ENCODE data around the gene LIPM. TPM values are rescaled to one million over a fixed set of nuclear protein-coding genes. Genes with fewer than 3 reads are reported as not detected.
"Not testable (repeated sequence)": the region's sequence is repeated elsewhere in the genome, so short reads cannot be mapped to it uniquely, and the experiment has no call there.

LIPM gene
- total RNA-seq, 1 donor from 2014 or later = not detected

DNA sequence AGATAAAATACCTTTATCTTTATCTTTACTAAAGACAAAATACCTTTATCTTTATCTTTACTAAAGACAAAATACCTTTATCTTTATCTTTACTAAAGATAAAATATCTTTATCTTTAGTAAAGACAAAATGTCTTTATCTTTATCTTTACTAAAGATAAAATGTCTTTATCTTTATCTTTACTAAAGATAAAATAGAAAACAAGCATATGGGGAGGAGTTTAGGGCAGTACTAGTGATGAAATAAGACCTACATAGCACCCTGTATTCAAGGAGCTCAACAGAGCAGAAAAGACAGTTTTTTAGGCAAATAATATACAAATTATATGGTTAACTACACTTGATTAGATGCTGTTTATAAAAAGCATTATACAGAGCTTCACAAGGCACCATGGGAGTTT is 29.8 kb downstream of the LIPM start:
- no peak overlapping the region for H3K27ac Mint-ChIP-seq
- no peaks in the 10 kb centered on the region for H3K36me3 Mint-ChIP-seq (ENCODE audit: low read depth)
- intact Hi-C loops (cut with micrococcal nuclease) = no loop called here
- TF ChIP-seq, protein P1, sequence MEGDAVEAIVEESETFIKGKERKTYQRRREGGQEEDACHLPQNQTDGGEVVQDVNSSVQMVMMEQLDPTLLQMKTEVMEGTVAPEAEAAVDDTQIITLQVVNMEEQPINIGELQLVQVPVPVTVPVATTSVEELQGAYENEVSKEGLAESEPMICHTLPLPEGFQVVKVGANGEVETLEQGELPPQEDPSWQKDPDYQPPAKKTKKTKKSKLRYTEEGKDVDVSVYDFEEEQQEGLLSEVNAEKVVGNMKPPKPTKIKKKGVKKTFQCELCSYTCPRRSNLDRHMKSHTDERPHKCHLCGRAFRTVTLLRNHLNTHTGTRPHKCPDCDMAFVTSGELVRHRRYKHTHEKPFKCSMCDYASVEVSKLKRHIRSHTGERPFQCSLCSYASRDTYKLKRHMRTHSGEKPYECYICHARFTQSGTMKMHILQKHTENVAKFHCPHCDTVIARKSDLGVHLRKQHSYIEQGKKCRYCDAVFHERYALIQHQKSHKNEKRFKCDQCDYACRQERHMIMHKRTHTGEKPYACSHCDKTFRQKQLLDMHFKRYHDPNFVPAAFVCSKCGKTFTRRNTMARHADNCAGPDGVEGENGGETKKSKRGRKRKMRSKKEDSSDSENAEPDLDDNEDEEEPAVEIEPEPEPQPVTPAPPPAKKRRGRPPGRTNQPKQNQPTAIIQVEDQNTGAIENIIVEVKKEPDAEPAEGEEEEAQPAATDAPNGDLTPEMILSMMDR (IDR thresholded peaks at IDR 0.05) = no peak
- ATAC-seq (ENCODE audit: low read depth) (no peak), DNase-seq (no peak)
- ChIA-PET POLR2A (no interaction called here), CTCF (interaction anchor here (0.8 to 12.7 kb wide), 2 partner anchors 100 to 197 kb away, joined by 3 to 449 read pairs; no protein-coding TSS in a partner anchor)
- peaks cover 5% of the 10 kb centered on the region for H3K27me3 Mint-ChIP-seq
- H3K4me1 Mint-ChIP-seq = peaks cover 2% of the 10 kb centered on the region
- H3K4me3 Mint-ChIP-seq = no peak overlapping the region
- H3K9me3 Mint-ChIP-seq = no peaks in the 10 kb centered on the region

GRCh38 chr10:88833156-88833555 is 30.6 kb downstream of the LIPM start:
- no peak for ATAC-seq (ENCODE audit: low read depth)
- Mint-ChIP-seq H3K36me3 (ENCODE audit: low read depth) (no peaks in the 10 kb centered on the region), H3K9me3 (no peaks in the 10 kb centered on the region), H3K27ac (no peak overlapping the region), H3K27me3 (peaks cover 5% of the 10 kb centered on the region), H3K4me1 (peaks cover 2% of the 10 kb centered on the region), H3K4me3 (no peak overlapping the region)
- intact Hi-C loops (cut with micrococcal nuclease) = no loop called here
- TF ChIP-seq, protein P1 (IDR thresholded peaks at IDR 0.05) = no peak
- no peak for DNase-seq
- CTCF ChIA-PET = interaction anchor here (12.7 kb wide), 1 partner anchor 99 kb away, joined by 449 read pairs; no protein-coding TSS in a partner anchor
- POLR2A ChIA-PET = no interaction called here

GRCh38 chr10:88833723-88834122 is 31.2 kb downstream of the LIPM start:
- ChIA-PET CTCF (interaction anchor here (1.3 to 12.7 kb wide), 6 partner anchors 11 to 384 kb away, joined by 3 to 449 read pairs (median 10); no protein-coding TSS in a partner anchor), POLR2A (no interaction called here)
- DNase-seq (no peak), ATAC-seq (ENCODE audit: low read depth) (no peak)
- Mint-ChIP-seq H3K4me1 (peaks cover 2% of the 10 kb centered on the region), H3K9me3 (no peaks in the 10 kb centered on the region), H3K27ac (no peak overlapping the region), H3K36me3 (ENCODE audit: low read depth) (no peaks in the 10 kb centered on the region), H3K27me3 (peaks cover 5% of the 10 kb centered on the region), H3K4me3 (no peak overlapping the region)
- TF ChIP-seq, protein P1 (IDR thresholded peaks at IDR 0.05) = no peak
- intact Hi-C loops (cut with micrococcal nuclease) = no loop called here

GRCh38 chr10:88835096-88835909 is 32.8 kb downstream of the LIPM start:
- ATAC-seq (ENCODE audit: low read depth) (peak; percentile 98), DNase-seq (peak; percentile 66)
- peaks cover 5% of the 10 kb centered on the region for H3K27me3 Mint-ChIP-seq
- TF ChIP-seq, protein P1 (IDR thresholded peaks at IDR 0.05) = no peak
- no peaks in the 10 kb centered on the region for H3K36me3 Mint-ChIP-seq (ENCODE audit: low read depth)
- POLR2A ChIA-PET = interaction anchor here (0.6 to 1.8 kb wide), 5 partner anchors 96 to 163 kb away, joined by 3 to 10 read pairs (median 6); no protein-coding TSS in a partner anchor
- no peak overlapping the region for H3K27ac Mint-ChIP-seq
- CTCF ChIA-PET = interaction anchor here (0.6 to 12.7 kb wide), 40 partner anchors 9 to 984 kb away, joined by 3 to 449 read pairs (median 5); partner anchors contain the start of genes ANKRD22, CH25H, FAS and STAMBPL1
- intact Hi-C loops (cut with micrococcal nuclease) = loop anchor here (1.0 kb wide), 7 partner anchors 45 to 382 kb away; partner anchors contain the start of genes FAS and STAMBPL1
- H3K9me3 Mint-ChIP-seq = no peaks in the 10 kb centered on the region
- H3K4me1 Mint-ChIP-seq = peaks cover 2% of the 10 kb centered on the region
- no peak overlapping the region for H3K4me3 Mint-ChIP-seq

DNA sequence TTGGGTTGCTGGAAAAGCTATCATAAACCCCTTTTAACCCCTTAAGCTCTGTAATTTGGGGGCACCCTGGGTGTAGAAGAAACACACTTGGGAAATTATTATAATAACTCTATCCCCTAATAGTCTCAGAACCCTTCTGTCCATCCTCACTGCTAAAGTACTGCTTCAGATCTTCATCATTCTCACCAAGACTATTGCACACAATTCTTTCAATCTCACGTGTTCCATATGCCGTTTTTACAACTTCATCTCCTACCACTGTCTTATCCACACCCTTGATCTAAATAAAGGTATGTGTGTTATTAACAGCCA is 33.3 kb downstream of the LIPM start:
- H3K4me3 Mint-ChIP-seq = no peak overlapping the region
- intact Hi-C loops (cut with micrococcal nuclease) = loop anchor here (1.0 kb wide), 7 partner anchors 44 to 381 kb away; partner anchors contain the start of genes FAS and STAMBPL1
- no peaks in the 10 kb centered on the region for H3K36me3 Mint-ChIP-seq (ENCODE audit: low read depth)
- H3K27me3 Mint-ChIP-seq = peaks cover 3% of the 10 kb centered on the region
- TF ChIP-seq, protein P1 (IDR thresholded peaks at IDR 0.05) = no peak
- H3K27ac Mint-ChIP-seq = no peak overlapping the region
- ChIA-PET CTCF (interaction anchor here (0.6 to 12.7 kb wide), 38 partner anchors 9 to 985 kb away, joined by 3 to 449 read pairs (median 5); partner anchors contain the start of genes ANKRD22, CH25H, FAS and STAMBPL1), POLR2A (interaction anchor here (0.6 to 2.0 kb wide), 7 partner anchors 44 to 380 kb away, joined by 3 to 10 read pairs (median 6); partner anchors contain the start of gene STAMBPL1)
- DNase-seq (no peak), ATAC-seq (ENCODE audit: low read depth) (no peak)
- no peaks in the 10 kb centered on the region for H3K9me3 Mint-ChIP-seq
- peaks cover 2% of the 10 kb centered on the region for H3K4me1 Mint-ChIP-seq

DNA sequence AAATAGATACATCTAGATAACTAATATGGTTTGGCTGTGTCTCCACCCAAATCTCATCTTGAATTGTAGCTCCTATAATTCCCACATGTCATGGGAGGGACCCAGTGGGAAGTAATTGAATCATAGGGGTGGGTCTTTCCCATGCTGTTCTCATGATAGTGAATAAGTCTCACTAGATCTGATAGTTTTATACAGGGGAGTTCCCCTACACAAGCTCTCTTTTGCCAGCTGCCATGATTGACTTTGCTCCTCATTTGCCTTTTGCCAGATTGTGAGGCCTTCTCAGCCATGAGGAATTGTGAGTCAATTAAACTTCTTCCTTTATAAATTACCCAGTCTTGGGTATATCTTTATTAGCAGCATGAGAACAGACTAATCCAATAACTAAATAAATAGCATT is 35.1 kb downstream of the LIPM start:
- POLR2A ChIA-PET = interaction anchor here (1.0 to 2.0 kb wide), 3 partner anchors 43 to 96 kb away, joined by 5 to 9 read pairs (median 8); partner anchors contain the start of gene STAMBPL1
- H3K36me3 Mint-ChIP-seq (ENCODE audit: low read depth); H3K4me3 Mint-ChIP-seq; H3K27me3 Mint-ChIP-seq; intact Hi-C loops (cut with micrococcal nuclease); ATAC-seq (ENCODE audit: low read depth); H3K4me1 Mint-ChIP-seq; H3K27ac Mint-ChIP-seq; DNase-seq; H3K9me3 Mint-ChIP-seq: not testable (repeated sequence)
- CTCF ChIA-PET = interaction anchor here (0.7 to 12.7 kb wide), 9 partner anchors 12 to 380 kb away, joined by 3 to 449 read pairs (median 8); partner anchors contain the start of gene STAMBPL1

Measured in activated B cell treated with CpG ODN at 0.5 μM for 24 hours (primary cell).